Suprapubic skin (tissue), 4 donors: ENCODE results near the gene NFIA. TPM values are rescaled to one million over a fixed set of nuclear protein-coding genes. Genes with fewer than 3 reads are reported as not detected.

Experiments
- DNase-seq, 2 donors: peaks; one replicate each; pipeline ENCODE4 v3.0.0-alpha.2; 2019; ENCODE audit warnings: low spot score in 2 of 2
- H3K27ac ChIP-seq: fragments of 200-600 bp; sonication (generic); one replicate; pipeline ENCODE4 v1.5.1; 2019
- H3K27me3 ChIP-seq: fragments of 200-600 bp; sonication (generic); one replicate; pipeline ENCODE4 v1.5.1; 2019
- H3K36me3 ChIP-seq: fragments of 200-600 bp; sonication (generic); one replicate; pipeline ENCODE4 v1.5.1; 2019
- H3K4me1 ChIP-seq: fragments of 200-600 bp; sonication (generic); one replicate; pipeline ENCODE4 v1.5.1; 2019
- H3K4me3 ChIP-seq: fragments of 200-600 bp; sonication (generic); one replicate; pipeline ENCODE4 v1.5.1; 2019; ENCODE audit warnings: mild to moderate bottlenecking
- H3K9me3 ChIP-seq: fragments of 200-600 bp; sonication (generic); one replicate; pipeline ENCODE4 v1.5.1; 2019
- EP300 ChIP-seq: sonication (generic); formaldehyde crosslinking; IDR thresholded peaks from one replicate; pipeline ENCODE4 v1.6.1; 2017; ENCODE audit warnings: antibody characterized with exemption
- POLR2A ChIP-seq, 2 donors: fragments of 450-650 bp; IDR thresholded peaks; one replicate each; pipeline ENCODE4 v1.6.1; 2017; ENCODE audit warnings: antibody characterized with exemption in 2 of 2, mild to moderate bottlenecking in 2 of 2, moderate library complexity in 2 of 2
- POLR2AphosphoS5 ChIP-seq, 3 donors: sonication (generic); formaldehyde crosslinking; IDR thresholded peaks; one replicate each; pipeline ENCODE4 v1.6.1; 2017; ENCODE audit warnings: antibody characterized with exemption in 3 of 3
- WGBS: methylation state at CpG from one replicate; pipeline ENCODE4 v1.1.5; 2018; 5-methylcytosine and 5-hydroxymethylcytosine counted together
- total RNA-seq, 4 donors: library from RNA; depleted of rRNA; stranded (reverse); fragments of >200 nt; gene quantifications; one replicate each; pipeline ENCODE4 v1.1.0, GENCODE V29; 2016
- TF ChIP-seq, protein P1 (sequence below), 2 donors: fragments of 200-600 bp in 1 of 2; fragments of 450-650 bp in 1 of 2; sonication (generic) in 1 of 2; IDR thresholded peaks; one replicate each; pipeline ENCODE4 v1.5.1; 2016 to 2019; ENCODE audit warnings: antibody characterized with exemption in 2 of 2, mild to moderate bottlenecking in 1 of 2, moderate library complexity in 1 of 2

Gene NFIA
- total RNA-seq, 4 donors from 2014 or later = 30.1 to 54.2 (median 48.2) TPM

DNA sequence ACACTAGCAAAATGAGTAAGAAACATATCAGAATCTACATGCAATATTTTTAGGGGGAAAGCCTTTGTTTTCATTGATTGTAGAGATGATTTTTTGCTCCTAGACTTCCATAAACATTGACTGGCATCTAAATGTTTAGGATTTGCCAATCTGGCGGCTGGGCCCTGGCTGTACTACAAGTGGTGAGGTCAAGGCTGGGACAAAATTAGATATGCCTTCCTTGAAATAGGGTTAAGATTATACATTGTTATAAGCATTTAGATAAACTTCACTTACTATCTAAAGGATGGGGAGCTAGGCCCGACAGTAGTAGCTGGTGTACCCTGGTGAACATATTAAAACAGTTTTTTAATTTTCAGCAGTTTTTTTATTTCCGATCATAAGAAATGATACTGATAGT lies 5.2 kb downstream of the NFIA start:
- H3K4me1 ChIP-seq = peaks cover 61% of the 10 kb centered on the region
- WGBS = 71% methylated on average over 3 of the region's 3 CpGs
- DNase-seq = no peak
- no peaks in the 10 kb centered on the region for H3K9me3 ChIP-seq
- H3K27ac ChIP-seq = peak overlapping the region; percentile 5
- peaks cover 7% of the 10 kb centered on the region for H3K36me3 ChIP-seq
- H3K4me3 ChIP-seq = no peak overlapping the region
- H3K27me3 ChIP-seq = no peaks in the 10 kb centered on the region
- TF ChIP-seq, protein P1, sequence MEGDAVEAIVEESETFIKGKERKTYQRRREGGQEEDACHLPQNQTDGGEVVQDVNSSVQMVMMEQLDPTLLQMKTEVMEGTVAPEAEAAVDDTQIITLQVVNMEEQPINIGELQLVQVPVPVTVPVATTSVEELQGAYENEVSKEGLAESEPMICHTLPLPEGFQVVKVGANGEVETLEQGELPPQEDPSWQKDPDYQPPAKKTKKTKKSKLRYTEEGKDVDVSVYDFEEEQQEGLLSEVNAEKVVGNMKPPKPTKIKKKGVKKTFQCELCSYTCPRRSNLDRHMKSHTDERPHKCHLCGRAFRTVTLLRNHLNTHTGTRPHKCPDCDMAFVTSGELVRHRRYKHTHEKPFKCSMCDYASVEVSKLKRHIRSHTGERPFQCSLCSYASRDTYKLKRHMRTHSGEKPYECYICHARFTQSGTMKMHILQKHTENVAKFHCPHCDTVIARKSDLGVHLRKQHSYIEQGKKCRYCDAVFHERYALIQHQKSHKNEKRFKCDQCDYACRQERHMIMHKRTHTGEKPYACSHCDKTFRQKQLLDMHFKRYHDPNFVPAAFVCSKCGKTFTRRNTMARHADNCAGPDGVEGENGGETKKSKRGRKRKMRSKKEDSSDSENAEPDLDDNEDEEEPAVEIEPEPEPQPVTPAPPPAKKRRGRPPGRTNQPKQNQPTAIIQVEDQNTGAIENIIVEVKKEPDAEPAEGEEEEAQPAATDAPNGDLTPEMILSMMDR (IDR thresholded peaks at IDR 0.05) = no peak
- TF ChIP-seq POLR2AphosphoS5 (IDR thresholded peaks at IDR 0.05) = no peak
- no peak for TF ChIP-seq POLR2A (IDR thresholded peaks at IDR 0.05)
- no peak for TF ChIP-seq EP300

DNA sequence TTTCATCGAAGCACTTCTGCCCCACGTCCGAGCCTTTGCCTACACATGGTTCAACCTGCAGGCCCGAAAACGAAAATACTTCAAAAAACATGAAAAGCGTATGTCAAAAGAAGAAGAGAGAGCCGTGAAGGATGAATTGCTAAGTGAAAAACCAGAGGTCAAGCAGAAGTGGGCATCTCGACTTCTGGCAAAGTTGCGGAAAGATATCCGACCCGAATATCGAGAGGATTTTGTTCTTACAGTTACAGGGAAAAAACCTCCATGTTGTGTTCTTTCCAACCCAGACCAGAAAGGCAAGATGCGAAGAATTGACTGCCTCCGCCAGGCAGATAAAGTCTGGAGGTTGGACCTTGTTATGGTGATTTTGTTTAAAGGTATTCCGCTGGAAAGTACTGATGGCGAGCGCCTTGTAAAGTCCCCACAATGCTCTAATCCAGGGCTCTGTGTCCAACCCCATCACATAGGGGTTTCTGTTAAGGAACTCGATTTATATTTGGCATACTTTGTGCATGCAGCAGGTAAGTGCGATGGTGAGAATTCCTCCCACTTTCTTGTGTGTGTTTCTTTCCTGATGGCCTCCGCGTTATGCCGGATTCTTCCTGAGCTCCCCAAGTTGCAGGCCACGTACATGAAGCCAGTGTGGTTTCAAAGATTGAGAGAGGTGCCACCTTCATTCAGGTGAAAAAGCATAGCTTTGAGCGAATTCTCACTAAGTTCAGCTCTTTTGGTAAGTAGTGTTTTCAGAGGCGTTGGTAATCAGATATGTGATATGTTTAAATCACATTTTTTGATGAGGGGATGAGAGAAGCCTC lies 6.0 kb downstream of the NFIA start:
- WGBS = 97% methylated on average over 25 of the region's 25 CpGs
- no peak for DNase-seq
- Histone ChIP-seq H3K9me3 (no peaks in the 10 kb centered on the region), H3K4me1 (peaks cover 69% of the 10 kb centered on the region), H3K36me3 (peaks cover 7% of the 10 kb centered on the region), H3K27me3 (no peaks in the 10 kb centered on the region), H3K27ac (no peak overlapping the region), H3K4me3 (no peak overlapping the region)
- TF ChIP-seq POLR2AphosphoS5 (IDR thresholded peaks at IDR 0.05) (no peak), EP300 (no peak), POLR2A (IDR thresholded peaks at IDR 0.05) (no peak)
- TF ChIP-seq, protein P1 (IDR thresholded peaks at IDR 0.05) = no peak

DNA sequence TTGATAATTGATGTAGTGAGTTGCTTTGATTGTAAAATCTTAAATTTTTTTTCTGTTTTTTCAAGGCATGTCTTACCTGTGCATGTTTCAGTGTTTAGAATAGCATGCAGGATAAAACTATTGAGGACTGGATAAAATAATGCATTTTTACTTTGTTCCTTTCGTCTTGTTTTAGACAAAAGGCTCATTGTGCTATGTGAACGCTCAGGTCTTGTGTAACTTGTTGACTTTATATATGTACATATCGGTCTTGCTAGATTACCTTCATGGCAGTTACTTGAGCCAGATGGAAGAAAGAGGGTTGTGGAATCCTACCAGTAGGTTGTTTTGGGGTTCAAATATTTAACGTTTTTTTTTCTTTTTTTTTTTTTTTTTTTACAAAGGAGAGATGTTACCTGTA lies 7.0 kb downstream of the NFIA start:
- WGBS = 63% methylated on average over 4 of the region's 4 CpGs
- no peak for DNase-seq
- H3K27ac ChIP-seq = no peak overlapping the region
- no peaks in the 10 kb centered on the region for H3K9me3 ChIP-seq
- peaks cover 66% of the 10 kb centered on the region for H3K4me1 ChIP-seq
- TF ChIP-seq, protein P1 (IDR thresholded peaks at IDR 0.05) = no peak
- TF ChIP-seq POLR2AphosphoS5 (IDR thresholded peaks at IDR 0.05) (no peak), POLR2A (IDR thresholded peaks at IDR 0.05) (no peak), EP300 (no peak)
- no peaks in the 10 kb centered on the region for H3K27me3 ChIP-seq
- H3K36me3 ChIP-seq = peaks cover 7% of the 10 kb centered on the region
- no peak overlapping the region for H3K4me3 ChIP-seq

DNA sequence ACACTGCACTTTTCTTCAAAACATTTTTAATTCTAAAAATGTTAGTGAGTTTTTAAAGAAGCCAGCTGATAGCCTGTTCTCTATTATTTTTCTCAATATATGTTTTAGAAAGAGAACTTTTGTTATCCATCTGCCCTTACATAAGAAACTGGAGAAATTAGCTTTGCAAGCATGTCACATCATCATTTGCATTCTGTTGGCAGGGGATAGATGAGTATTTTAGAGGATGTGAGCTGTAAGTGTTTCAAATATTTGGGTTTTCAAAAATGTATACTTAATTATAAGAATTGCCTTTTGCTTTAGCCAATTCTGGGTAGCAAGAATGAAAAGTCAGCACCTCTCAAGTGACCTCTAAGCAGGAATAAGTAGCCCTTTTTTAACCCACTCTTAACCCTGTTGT lies 7.4 kb downstream of the NFIA start:
- Histone ChIP-seq H3K9me3 (no peaks in the 10 kb centered on the region), H3K27me3 (no peaks in the 10 kb centered on the region), H3K4me3 (no peak overlapping the region), H3K4me1 (peaks cover 62% of the 10 kb centered on the region), H3K27ac (no peak overlapping the region), H3K36me3 (peaks cover 7% of the 10 kb centered on the region)
- no peak for DNase-seq
- TF ChIP-seq, protein P1 (IDR thresholded peaks at IDR 0.05) = no peak
- TF ChIP-seq EP300 (no peak), POLR2A (IDR thresholded peaks at IDR 0.05) (no peak), POLR2AphosphoS5 (IDR thresholded peaks at IDR 0.05) (no peak)

DNA sequence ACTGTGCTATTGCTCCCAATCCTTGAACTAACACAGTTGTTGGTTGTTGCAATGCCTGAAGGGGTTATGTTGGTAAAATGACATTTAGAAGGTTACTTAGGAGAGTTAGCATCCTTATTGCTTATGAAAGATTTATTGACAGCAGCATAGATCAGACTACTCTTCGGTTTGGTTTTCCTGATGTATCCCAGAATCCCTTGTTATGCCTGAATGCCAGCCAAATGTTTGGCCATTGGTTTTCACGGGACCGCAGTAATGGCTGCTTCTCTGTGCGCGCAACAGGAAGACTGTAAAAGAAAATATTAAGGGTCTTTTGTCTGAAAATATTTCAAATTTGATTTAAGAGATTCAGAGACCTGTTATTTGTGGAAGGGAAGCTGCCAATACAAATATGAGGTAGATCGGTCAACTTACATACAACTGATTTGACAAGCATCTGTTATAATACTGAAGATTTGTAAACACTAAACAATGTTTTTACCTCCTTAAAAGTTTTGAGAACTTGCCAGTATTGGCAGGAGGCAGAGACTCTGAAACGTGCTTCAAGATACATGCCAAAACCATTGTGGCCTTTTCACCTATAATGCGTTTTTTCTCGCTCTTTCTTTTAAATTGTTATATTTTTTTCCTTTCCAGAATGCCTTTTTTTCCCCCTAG lies 8.3 kb downstream of the NFIA start:
- no peak for DNase-seq
- no peak overlapping the region for H3K4me3 ChIP-seq
- H3K27ac ChIP-seq = no peak overlapping the region
- peaks cover 62% of the 10 kb centered on the region for H3K4me1 ChIP-seq
- 69% methylated on average over 9 of the region's 9 CpGs for WGBS
- H3K27me3 ChIP-seq = no peaks in the 10 kb centered on the region
- no peak for TF ChIP-seq POLR2AphosphoS5 (IDR thresholded peaks at IDR 0.05)
- peaks cover 7% of the 10 kb centered on the region for H3K36me3 ChIP-seq
- H3K9me3 ChIP-seq = no peaks in the 10 kb centered on the region
